Amniotic stem cell (primary cell): ENCODE measurements around the gene CCDC85A.
"Not testable (repeated sequence)": the region's sequence is repeated elsewhere in the genome, so short reads cannot be mapped to it uniquely, and the experiment has no call there.

Experiments
- DNase-seq: peaks from one replicate; lab custom pipeline; 2025; lab: John Stamatoyannopoulos, UW

The CCDC85A gene

DNA sequence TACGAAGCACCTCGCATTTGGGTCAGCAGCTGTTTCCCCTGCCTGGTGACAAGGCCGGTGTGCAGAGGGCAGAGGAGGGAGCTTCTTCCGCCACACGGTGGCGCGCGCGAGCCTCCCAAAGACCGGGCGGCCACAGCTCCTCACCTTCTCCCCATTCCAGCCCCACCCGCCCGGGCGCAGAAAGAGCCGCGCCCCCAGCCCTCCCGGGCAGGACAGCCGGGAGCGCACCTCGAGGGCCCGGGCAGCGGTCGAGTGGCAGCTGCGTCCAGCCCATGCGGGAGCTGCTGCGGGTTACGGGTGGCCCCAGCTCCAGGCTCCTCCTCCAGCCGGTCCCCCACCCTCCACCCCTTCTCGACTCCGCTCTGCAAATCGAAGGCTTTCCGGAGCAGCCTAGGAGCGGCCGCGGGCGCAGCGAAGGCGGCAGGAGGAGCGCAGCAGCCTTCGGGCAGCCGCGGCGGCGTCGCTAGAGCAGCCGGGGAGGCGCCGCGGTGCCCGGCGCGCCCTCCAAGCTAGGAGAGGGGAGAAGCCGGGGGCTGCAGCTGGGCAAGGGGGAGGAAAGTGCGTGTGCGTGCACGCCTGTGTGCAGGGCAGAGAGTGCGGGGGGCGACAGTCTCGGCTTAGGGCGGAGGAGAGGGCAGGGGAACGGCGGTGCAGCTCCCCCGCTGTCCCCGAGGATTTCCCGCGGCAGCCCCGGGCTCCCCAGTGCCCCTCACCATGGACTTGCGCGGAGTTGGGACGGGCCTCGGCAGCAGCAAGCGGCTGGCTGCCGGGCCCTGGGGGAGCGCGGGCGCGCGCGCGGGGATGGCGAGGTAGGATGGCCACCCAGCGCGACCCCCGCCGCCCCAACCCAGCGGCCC lies at the start of gene CCDC85A:
Gene CCDC85A, plus strand, starts transcription at position 348 of the 857 bp plus-strand sequence. CDS start 635 bp downstream, outside the sequence.
- DNase-seq: peak; percentile 67

DNA sequence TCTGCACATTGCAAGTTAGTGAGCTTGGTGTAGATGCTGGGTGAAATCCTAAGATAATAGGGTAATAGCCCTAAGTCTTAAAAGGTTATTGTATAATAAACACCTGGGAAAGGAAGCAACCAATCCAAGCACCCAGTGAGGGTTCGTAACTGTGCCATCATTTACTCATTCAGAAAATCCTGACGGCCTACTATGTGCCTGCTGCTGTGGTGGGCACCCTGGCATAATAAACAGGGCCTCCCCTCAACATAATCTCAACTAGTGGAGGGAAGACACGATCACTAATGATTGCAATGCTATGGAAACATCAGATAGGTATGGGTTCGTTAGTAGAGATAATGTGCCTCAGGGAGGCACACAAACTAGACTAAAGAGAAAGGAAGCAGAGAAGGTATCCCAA lies 48.9 kb upstream of the CCDC85A start:
- no peak for DNase-seq

DNA sequence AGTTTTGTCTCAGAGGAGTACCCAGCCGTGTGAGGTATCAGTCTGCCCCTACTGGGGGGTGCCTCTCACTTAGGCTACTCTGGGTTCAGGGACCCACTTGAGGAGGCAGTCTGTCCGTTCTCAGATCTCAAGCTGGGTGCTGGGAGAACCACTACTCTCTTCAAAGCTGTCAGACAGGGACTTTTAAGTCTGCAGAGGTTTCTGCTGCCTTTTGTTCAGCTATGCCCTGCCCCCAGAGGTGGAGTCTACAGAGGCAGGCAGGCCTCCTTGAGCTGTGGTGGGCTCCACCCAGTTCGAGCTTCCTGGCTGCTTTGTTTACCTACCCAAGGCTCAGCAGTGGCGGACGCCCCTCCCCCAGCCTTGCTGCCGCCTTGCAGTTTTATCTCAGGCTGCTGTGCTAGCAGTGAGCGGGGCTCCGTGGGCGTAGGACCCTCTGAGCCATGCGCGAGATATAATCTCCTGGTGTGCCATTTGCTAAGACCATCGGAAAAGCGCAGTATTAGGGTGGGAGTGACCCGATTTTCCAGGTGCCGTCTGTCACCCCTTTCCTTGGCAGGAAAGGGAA lies 41.2 kb upstream of the CCDC85A start:
- DNase-seq: not testable (repeated sequence)

DNA sequence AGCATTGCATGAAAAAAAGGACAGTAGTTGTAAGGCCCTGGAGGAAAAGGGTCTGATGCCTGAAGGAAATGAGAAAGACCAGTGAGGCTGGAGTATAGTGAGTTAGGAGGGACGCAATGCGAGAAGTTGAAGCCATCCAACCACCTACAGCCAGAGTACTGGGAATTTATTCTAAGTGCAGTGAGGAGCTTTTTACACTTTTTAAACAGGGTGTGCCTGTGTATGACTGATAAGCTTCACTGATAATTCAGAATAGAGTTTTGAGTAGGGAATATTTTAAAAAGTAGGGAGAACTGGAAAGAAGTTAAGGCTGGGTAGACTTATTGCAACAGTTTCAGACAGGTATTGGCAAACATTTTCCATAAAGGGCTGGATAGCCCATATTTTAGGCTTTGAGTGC lies 35.9 kb upstream of the CCDC85A start:
- no peak for DNase-seq

DNA sequence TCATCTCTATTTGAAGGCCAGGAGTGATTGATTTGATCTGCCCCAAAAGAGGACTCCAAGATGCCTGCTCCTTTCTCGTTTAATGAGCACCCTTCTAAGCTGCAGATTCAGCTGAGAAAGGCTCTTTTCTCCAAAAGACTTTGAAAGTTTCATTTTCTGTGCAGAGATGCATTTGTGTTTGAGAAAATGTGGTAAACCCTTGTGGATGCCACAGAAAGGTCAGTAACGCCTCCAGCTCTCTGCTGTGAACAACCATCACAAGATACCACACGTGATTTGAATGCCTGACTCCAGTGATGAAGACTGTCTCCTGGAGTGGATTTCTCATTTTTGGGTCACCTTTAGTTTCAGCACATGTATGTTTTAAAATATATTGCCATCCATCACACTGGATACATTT lies 35.0 kb upstream of the CCDC85A start:
- DNase-seq: no peak

DNA sequence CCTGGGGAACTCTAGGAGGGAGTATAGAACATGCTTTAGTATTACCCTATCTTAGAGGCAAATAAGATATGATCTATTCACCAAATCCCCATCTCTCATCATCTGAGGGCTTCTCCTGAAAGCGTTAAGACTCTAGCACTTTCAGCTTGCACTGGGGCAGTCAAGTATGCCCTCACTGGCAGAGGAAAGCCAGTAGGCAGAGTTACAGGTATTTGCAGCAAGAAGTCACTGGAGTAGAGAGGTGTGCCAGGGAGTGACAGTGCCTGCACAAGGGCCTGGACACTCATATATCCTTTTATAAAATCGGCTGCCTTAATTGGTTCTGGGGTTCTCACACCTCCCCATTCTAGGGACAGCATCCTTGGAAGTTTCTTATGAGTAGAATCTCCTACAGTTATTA lies 31.9 kb upstream of the CCDC85A start:
- no peak for DNase-seq

DNA sequence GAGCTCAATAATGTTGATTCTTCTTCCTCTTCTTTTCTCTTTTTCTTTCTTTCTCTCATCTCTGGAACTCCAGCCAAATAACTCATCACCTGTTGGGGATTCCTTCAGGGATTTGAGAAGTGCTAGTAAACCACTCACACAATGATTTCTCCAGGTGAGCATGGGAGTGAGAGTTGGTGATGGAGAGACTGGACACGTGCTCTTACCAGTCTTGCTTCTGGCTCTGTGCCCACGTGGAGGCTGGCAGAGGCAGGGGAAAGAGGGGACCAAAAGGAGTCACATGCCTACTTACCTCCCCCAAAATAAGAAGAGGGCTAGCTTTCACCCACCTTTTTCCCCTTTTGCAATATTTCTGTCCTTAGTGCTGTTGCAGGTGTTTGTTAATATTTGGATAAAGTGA lies 28.6 kb upstream of the CCDC85A start:
- DNase-seq: no peak

DNA sequence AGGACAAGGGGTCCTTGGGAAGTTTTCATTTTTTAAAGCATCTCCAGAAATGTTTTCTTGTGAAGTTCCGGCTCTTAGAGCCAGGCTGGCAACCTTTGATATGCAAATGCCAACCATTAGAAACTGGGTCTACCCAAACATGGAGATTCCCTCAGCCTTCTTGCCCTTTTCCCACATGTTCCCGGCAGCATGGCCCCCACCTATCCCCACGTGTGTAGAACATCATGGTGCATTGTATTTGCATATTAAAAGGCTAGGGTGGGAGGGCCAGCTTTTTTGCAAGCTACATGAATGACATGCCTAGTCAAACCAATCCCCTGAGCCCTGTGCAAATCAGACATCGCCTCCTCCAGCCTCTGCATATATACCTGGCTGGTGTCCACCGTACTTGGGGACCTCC lies 23.9 kb upstream of the CCDC85A start:
- DNase-seq: not testable (repeated sequence)

DNA sequence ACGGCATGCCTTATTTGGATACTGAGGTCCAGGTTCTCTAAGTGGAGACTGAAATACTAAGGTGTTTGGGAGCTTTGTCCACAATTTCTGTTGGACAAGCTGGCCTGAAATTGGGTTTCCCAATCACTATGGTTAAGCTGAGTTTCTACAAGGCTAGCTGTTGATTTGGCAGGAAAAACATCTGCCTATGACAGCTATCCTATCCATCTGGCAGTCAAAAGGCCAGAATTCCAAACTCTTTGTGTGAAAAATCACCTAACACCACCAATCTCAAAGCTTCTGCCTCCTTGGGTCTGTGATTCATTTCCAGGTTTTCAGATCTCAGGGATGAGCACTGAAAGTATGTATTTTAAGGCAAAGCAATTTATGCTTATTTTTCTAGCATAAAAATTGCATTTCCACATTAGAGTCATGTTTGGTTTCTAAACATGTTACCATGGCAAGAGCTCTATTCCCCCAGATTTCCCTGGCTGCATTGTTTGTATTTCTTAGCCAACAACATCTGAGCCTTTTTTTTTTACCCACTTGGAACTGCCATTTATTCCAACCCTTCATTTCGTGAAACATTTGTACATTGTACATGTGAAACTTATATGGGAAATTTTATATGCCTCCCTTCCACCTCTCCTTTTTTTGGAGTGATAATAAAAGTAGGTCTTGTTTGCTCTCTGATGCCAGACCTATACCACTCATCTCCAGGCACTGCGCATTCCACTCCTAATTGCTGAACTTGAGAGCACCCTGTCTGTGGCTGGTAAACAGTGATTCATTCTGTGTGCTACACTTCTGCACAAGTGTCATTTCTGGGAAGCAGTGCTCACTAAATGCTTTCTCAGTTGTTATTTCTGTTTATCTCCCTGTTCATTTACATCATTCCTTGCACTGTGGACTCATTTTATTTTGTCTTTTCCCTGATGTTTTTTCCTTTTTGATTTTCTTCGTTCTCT lies 15.9 kb upstream of the CCDC85A start:
- DNase-seq: no peak

DNA sequence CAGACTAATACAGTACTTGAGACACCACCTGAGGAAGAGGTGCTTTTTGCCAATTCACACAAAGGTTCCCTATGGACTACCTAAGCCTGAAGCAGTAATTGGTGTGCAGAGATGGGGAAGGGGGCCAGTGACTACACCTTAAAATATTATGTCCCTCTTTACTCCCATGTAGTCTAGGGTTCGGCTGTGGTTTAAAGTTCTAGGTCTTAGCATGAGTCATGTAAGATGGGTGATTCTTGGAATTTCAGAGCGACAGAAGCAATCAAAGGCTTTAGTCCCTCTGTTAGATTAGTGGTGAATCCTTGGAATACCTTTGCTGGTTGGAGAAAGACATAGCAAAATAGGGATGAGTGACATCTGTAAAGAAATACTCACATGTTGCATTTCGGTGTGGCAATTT lies 14.3 kb upstream of the CCDC85A start:
- no peak for DNase-seq

DNA sequence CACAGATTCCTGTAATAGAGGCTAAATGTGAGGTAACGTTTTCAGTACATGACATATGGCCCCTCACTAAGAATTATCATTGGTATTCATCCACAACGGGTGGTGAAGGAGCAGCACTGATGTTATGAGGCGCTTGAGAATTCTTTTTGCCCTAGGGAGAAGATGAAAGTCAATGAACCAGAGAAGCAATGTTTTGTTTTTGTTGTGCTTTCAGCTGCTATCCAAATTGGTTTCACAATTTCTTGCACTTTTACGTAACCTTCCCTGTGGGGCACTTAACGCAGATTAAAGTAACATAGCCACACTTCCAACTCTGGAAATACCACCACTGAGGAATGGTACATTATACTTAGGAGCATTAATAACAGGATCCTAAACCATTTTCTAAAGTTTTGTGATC lies 13.3 kb upstream of the CCDC85A start:
- DNase-seq: no peak

DNA sequence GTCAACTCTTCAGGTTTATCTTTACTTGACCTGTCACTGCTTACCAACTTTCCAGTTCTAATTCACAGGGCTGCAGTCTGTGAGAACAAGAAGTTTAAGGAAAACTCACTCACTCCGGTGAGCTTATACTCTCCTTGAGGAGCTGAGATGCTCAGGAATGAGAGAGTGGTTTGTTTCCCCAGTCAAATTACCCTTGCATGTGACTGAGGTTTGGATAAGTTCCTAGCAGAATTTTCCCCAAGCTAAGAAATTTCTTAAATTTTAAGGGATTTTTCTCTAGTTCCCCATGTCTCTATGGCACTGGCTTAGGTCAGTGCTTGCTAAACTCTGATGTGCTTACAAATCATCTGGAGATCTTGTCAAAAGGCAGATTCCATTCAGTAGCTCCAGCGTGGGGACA lies 12.8 kb upstream of the CCDC85A start:
- no peak for DNase-seq

DNA sequence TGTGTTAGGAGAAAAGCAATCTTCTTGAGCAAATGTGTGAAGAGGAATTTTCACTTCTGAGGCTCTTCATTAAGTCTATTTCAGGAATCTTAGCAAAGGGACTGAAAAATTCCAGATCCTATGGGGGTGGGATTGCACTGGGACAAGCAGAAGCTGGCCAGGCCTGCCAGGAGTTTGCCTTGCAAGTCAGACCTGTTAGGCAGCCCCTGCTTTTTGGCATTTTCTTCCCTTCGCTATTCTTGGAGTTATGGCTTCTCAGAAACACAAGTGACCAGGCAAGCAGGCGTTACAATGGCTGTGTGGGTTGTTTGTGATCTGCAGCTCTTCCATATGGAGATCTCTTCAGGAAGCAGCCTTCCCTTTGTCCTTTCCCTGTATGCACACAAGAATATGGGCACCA lies 8.0 kb upstream of the CCDC85A start:
- no peak for DNase-seq

DNA sequence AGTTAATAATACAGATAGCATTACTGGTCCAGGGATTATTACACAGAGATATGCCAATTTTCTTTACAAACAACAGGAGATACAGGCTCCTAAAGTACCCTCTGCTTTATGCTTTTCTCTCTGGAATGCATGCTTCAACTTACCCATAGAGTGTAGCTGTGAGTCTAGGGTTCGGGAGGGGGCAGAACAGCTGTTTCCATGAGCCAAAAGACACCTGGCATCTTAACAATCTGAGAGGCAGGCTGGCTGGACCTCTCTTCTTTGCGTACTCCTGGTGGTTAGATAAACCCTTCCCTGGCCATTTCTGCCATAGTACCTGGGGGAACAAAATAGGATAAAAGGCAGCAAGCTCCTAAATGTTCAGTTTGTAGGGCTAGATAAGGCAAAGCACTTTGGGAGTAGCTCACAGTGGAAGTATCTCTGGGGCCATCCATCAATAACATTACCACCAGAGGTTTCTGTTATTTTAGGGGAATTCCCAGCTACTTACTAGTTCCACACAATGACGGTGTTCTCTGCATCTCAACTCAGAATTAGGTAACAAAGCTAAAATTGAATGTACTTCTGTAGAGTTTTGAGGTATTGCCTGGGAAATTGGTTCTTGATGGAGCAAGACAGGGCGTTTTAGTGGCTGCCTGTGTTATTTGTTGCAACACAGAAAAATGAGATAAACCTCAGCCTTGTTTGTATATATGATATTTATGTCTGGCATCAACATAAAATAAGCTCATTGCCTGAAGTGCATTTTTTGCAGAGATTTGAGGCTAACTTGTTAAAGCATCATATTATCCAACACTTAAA lies 6.2 kb upstream of the CCDC85A start:
- DNase-seq: no peak

DNA sequence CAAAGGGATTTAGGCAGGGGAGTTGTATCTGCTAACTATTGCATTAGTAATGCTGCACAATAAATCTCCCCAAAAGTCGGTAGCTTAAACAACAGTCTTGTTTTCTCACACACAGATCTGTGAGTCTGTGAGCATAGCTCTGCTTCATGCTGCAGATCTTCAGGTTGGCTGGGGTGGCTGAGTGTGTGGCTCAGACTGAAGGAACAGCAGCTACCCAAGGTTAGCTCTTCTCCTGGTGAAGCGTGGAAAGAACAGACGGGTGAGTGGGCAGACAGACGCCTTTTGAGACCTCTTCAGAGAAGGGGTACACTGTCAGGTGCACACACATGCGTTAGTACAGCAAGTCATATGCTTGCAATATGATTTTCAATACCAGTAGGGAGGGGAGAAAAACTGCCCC lies 3.9 kb upstream of the CCDC85A start:
- DNase-seq: no peak

DNA sequence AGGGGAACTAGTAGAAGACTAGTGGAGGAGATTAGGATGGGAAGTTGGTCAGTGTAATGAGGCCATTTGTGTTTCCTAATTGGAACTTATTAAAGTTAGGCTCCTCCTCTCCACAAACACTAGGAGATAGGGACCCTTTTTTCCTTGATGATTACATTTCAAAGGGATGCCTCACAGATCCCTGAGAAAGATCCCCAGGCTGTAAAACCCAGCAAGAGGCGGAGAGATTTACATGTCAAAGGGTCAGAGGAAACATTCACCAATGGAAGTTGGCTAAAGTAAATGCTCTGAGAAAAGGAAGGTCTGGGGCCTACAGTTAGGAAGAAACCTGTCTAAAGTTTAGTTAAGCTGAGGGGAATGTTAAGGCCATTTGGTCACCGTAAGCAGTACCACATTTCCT lies 1.4 kb upstream of the CCDC85A start:
- no peak for DNase-seq

DNA sequence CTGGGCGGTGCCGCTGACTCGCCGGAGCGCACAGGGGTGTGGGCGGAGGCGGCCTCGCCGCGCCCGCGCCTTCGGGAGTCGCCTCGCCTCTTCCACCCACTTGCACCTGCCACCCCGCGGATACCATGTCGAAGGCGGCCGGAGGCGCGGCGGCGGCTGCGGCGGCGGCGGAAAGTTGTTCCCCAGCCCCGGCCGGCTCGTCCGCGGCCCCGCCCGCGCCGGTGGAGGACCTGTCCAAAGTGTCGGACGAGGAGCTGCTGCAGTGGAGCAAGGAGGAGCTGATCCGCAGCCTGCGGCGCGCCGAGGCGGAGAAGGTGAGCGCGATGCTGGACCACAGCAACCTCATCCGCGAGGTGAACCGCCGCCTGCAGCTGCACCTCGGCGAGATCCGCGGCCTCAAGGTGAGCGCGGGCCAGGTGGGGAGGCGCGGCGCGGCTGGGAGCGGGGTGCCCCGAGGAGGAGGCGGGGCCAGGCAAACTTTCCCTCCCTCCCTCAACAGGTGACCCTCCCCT lies 766 bp downstream of the CCDC85A start:
- DNase-seq: no peak

DNA sequence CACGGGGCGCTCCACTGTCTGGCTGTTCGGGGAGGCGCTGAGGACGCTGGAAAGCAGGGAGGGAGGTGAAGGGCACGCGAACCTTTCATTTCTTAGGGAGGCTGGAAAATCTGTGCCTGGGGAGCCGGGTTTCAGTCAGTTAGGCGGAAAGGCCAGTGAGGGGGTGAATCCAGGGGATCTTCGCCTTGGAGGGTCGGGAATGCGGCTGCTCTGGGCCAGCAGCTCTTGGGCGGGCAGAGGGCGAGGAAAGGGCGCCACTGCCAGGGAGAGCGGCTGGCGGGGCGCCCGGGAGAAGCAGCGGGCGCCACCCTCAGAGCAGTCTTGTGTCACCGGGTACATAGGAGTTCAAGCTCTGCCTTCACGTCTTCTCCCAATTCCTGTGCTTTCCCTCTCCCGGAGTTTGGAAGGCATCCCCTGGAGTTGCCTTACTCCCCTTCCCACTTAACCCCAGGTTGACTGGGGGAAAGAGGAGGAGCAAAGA lies 1.4 kb downstream of the CCDC85A start:
- no peak for DNase-seq

DNA sequence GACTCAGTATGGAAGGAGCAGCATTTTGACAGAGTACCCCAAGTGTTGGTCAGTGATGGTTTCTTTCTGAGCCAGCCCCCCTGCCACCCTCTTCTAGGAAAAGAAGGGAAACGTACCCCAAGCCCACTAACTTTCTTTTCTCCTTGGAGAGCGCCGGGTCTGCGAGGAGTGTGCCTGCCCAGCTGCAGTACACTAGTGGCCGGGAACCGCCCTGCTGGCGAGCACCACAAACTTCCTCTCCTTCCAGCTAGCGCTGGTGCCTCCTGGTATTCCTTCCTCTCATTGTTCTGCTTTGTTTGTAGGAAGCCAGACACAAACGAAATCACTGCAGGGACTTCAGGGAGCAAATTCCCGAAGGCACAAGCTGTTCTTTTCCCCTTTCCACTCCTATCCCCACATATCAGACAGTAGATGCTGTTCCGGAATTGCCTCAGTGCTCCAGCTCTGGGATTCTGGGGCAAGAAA lies 1.8 kb downstream of the CCDC85A start:
- no peak for DNase-seq

DNA sequence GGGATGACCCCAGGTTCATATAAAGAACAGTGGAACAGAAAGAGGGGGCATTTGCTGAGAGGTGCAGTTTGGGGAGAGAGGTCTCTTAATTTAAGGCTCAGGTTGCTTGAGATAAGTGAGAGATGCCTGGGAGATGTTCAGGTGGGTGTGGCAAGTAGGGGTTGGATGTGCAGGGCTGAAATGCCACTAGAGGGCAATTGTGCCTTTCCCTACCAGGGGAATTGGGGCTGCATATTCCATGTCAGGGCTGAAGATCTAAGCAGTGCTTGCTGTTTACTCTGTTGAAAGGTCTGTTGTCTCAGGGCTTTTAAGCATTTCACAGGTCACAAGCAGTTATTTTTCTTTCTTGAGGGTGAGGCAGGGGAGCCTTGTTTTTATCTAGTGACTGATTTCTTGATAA lies 7.8 kb downstream of the CCDC85A start:
- DNase-seq: peak; percentile 70

DNA sequence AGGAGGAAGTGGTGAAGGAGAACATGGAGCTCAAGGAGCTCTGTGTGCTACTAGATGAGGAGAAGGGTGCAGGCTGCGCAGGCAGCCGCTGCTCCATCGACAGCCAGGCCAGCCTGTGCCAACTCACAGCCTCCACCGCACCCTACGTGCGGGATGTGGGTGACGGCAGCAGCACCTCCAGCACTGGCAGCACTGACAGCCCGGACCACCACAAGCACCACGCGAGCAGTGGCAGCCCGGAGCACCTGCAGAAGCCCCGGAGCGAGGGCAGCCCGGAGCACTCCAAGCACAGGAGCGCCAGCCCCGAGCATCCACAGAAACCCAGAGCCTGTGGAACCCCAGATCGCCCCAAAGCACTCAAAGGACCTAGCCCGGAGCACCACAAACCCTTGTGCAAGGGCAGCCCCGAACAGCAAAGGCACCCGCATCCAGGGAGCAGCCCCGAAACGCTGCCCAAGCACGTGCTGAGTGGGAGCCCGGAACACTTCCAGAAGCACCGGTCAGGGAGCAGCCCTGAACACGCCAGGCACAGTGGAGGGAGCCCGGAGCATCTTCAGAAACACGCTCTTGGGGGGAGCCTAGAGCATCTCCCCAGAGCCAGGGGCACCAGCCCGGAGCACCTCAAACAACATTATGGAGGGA lies 9.0 kb downstream of the CCDC85A start:
- DNase-seq: no peak
